ENCODE results near the gene RNASET2. TPM values are rescaled to one million over a fixed set of nuclear protein-coding genes. Genes with fewer than 3 reads are reported as not detected.

The RNASET2 gene
- total RNA-seq, 4 donors from 2014 or later: 57.9 to 115 (median 103) TPM

DNA sequence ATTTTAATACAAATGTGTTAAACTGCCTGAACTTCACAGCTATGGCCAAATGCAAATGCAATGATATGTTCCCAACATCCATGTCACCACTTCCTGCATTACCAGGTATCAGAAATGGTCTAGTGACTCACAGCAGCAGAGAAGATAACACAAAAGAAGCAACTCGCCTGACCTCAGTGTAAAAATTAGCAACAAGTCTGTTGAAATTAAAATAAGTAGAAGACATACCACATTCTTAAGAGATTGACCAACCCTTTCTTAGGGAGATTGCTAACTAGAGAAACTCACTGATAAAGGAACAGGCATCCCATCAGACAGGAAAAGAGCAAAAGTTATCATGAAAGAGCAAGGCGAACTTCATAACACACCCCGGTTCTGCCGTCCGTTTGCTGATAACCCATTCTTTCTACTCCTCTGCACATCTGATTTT, 45.1 kb downstream of the RNASET2 start:
- 90 to 92% methylated on average over 5 of the region's 5 CpGs for WGBS, 2 donors
- no peaks in the 10 kb centered on the region for H3K27me3 ChIP-seq
- TF ChIP-seq POLR2A (IDR thresholded peaks at IDR 0.05) (no peak), CTCF (IDR thresholded peaks at IDR 0.05) (no peak), EP300 (IDR thresholded peaks at IDR 0.05) (no peak)
- no peak overlapping the region for H3K4me3 ChIP-seq
- H3K36me3 ChIP-seq: no peaks in the 10 kb centered on the region
- DNase-seq (ENCODE audit: low spot score in 2 of 2): no peak
- H3K27ac ChIP-seq: no peak overlapping the region
- H3K9me3 ChIP-seq: no peaks in the 10 kb centered on the region
- peaks cover 0 to 6% (median 2%) of the 10 kb centered on the region in 4 donors for H3K4me1 ChIP-seq

GRCh38 chr6:166910601-166911000, 45.7 kb downstream of the RNASET2 start:
- Histone ChIP-seq H3K4me3 (no peak overlapping the region), H3K36me3 (no peaks in the 10 kb centered on the region), H3K4me1 (peaks cover 0 to 6% (median 3%) of the 10 kb centered on the region in 4 donors), H3K27me3 (no peaks in the 10 kb centered on the region), H3K9me3 (no peaks in the 10 kb centered on the region), H3K27ac (no peak overlapping the region)
- TF ChIP-seq POLR2A (IDR thresholded peaks at IDR 0.05): no peak
- no peak for TF ChIP-seq EP300 (IDR thresholded peaks at IDR 0.05)
- no peak for TF ChIP-seq CTCF (IDR thresholded peaks at IDR 0.05)
- no peak for DNase-seq (ENCODE audit: low spot score in 2 of 2)
- 78 to 87% methylated on average over 7 of the region's 7 CpGs for WGBS, 2 donors

DNA sequence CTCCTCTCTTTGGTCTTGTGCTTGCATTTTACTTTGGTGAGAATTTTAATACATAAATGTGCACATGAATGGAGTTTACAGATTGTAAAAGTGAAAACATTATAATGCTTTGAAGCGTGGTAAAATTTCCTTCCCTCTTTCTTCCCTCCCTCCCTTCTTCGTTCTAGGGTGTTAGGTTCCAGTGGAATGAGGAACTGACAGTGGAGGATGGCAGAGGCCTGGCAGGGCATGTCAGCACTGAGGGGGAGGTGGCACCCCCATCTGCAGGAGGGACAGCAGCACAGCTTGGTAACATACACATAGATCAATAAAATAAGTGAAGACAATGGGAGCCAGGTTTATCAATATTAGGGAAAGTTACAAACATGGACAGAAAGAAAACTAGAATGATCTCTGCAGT, 47.5 kb downstream of the RNASET2 start:
- Histone ChIP-seq H3K9me3 (no peaks in the 10 kb centered on the region), H3K27me3 (no peaks in the 10 kb centered on the region), H3K4me3 (no peak overlapping the region), H3K36me3 (no peaks in the 10 kb centered on the region), H3K4me1 (peaks cover 0 to 20% (median 3%) of the 10 kb centered on the region in 4 donors), H3K27ac (no peak overlapping the region)
- WGBS, 2 donors: 60 to 73% methylated on average over 2 of the region's 2 CpGs
- no peak for DNase-seq (ENCODE audit: low spot score in 2 of 2)
- TF ChIP-seq EP300 (IDR thresholded peaks at IDR 0.05) (no peak), CTCF (IDR thresholded peaks at IDR 0.05) (no peak), POLR2A (IDR thresholded peaks at IDR 0.05) (no peak)

GRCh38 chr6:166907871-166908806, 48.2 kb downstream of the RNASET2 start:
- 77 to 82% methylated on average over 20 of the region's 20 CpGs for WGBS, 2 donors
- H3K4me1 ChIP-seq: peaks cover 0 to 24% (median 3%) of the 10 kb centered on the region in 4 donors

More at GRCh38 chr6:166907871-166908806, 48.2 kb downstream of the RNASET2 start:
- TF ChIP-seq EP300 (IDR thresholded peaks at IDR 0.05) (no peak), CTCF (IDR thresholded peaks at IDR 0.05) (no peak), POLR2A (IDR thresholded peaks at IDR 0.05) (no peak)
- H3K9me3 ChIP-seq: no peaks in the 10 kb centered on the region
- H3K36me3 ChIP-seq: no peaks in the 10 kb centered on the region
- DNase-seq (ENCODE audit: low spot score in 2 of 2): no peak
- no peak overlapping the region for H3K4me3 ChIP-seq
- H3K27ac ChIP-seq: no peak overlapping the region
- no peaks in the 10 kb centered on the region for H3K27me3 ChIP-seq
